ENCODE results near the gene GRAMD2B. TPM values are rescaled to one million over a fixed set of nuclear protein-coding genes. Genes with fewer than 3 reads are reported as not detected.
"Not testable (repeated sequence)": the region's sequence is repeated elsewhere in the genome, so short reads cannot be mapped to it uniquely, and the experiment has no call there.

Gene GRAMD2B
- total and polyA plus RNA-seq, 2 experiments from 2014 or later: 18.9 to 32.5 TPM

- Histone ChIP-seq H3K4me3 (no peak overlapping the region), H3K4me2 (no peak overlapping the region), H3K4me1 (ENCODE audit: insufficient read depth) (no peaks in the 10 kb centered on the region), H3K27me3 (no peaks in the 10 kb centered on the region), H4K20me1 (ENCODE audit: insufficient read depth, poor library complexity, severe bottlenecking) (no peaks in the 10 kb centered on the region), H3K27ac (no peak overlapping the region), H3K9me3 (ENCODE audit: low read depth) (no peaks in the 10 kb centered on the region), H3K36me3 (replicated peaks; ENCODE audit: insufficient read depth, low read depth) (no peaks in the 10 kb centered on the region), H3K9me2 (replicated peaks; ENCODE audit: insufficient read depth) (no peaks in the 10 kb centered on the region), H3K79me2 (peaks cover 5% of the 10 kb centered on the region), H2AFZ (no peak overlapping the region)
- TF ChIP-seq CTCF (IDR thresholded peaks at IDR 0.05; ENCODE audit: poor library complexity) (no peak), EZH2phosphoT487 (IDR thresholded peaks at IDR 0.05; ENCODE audit: low read depth, severe bottlenecking, unreplicated experiment) (no peak), EZH2 (IDR thresholded peaks at IDR 0.05; ENCODE audit: borderline replicate concordance) (no peak)
- 84% methylated on average over 2 of the region's 2 CpGs for WGBS (ENCODE audit: low lambda C conversion rate, missing lambda C conversion rate)
- DNase-seq (ENCODE audit: low spot score): no peak
Measured at GRCh38 chr5:126435714-126436113, 12.5 kb downstream of the GRAMD2B start.

DNA sequence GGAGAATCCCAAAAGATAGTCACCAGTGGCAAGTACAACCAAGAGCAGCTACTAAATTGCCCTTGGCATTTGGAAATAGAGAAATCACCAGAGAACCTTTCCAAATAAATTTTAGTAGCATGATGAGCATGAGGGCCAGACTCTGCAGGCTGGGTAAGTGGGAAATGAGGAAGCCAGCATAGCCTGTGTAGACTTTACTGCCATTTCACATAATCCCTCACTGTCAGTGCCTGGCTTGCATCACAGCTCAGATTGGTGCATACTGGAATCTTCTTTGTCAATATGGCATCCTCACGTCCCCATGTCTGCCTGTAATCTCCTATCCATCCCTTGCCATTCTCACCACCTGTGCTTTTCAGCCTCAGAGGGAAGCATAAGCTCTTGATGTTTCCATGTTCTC, 14.5 kb downstream of the GRAMD2B start:
- WGBS (ENCODE audit: low lambda C conversion rate, missing lambda C conversion rate): 50% methylated on average over 1 of the region's 1 CpG
- no peak overlapping the region for H3K27ac ChIP-seq
- no peaks in the 10 kb centered on the region for H3K36me3 ChIP-seq (replicated peaks; ENCODE audit: insufficient read depth, low read depth)
- peaks cover 7% of the 10 kb centered on the region for H3K79me2 ChIP-seq
- H3K9me3 ChIP-seq (ENCODE audit: low read depth): no peaks in the 10 kb centered on the region
- H3K4me1 ChIP-seq (ENCODE audit: insufficient read depth): no peaks in the 10 kb centered on the region
- no peaks in the 10 kb centered on the region for H3K9me2 ChIP-seq (replicated peaks; ENCODE audit: insufficient read depth)
- no peak overlapping the region for H3K4me2 ChIP-seq
- H3K4me3 ChIP-seq: no peak overlapping the region
- no peak overlapping the region for H2AFZ ChIP-seq
- no peaks in the 10 kb centered on the region for H4K20me1 ChIP-seq (ENCODE audit: insufficient read depth, poor library complexity, severe bottlenecking)
- TF ChIP-seq EZH2 (IDR thresholded peaks at IDR 0.05; ENCODE audit: borderline replicate concordance) (no peak), CTCF (IDR thresholded peaks at IDR 0.05; ENCODE audit: poor library complexity) (no peak), EZH2phosphoT487 (IDR thresholded peaks at IDR 0.05; ENCODE audit: low read depth, severe bottlenecking, unreplicated experiment) (no peak)
- no peaks in the 10 kb centered on the region for H3K27me3 ChIP-seq
- DNase-seq (ENCODE audit: low spot score): no peak

DNA sequence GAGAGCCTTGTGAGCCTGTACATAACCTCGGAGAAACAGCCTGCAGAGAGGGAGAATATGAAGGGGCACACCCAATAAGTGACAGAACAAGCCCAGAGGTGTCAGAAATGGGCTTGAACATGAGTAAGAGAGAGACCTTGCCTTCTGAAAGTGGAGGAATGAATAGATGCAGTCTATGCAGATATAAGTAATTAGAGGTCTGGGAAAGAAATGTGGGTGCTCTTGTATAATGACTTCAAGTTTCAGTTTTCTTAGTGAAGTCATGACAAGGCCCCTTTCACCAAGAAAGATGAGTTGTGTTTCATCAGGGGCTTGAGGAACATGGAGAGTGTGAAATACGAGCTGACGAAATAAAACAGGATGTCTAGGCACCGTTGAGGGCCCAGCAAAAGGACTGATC, 15.1 kb downstream of the GRAMD2B start:
- Histone ChIP-seq H3K36me3 (replicated peaks; ENCODE audit: insufficient read depth, low read depth) (no peaks in the 10 kb centered on the region), H3K27ac (no peak overlapping the region), H3K27me3 (no peaks in the 10 kb centered on the region), H3K9me2 (replicated peaks; ENCODE audit: insufficient read depth) (no peaks in the 10 kb centered on the region), H4K20me1 (ENCODE audit: insufficient read depth, poor library complexity, severe bottlenecking) (no peaks in the 10 kb centered on the region), H3K4me3 (no peak overlapping the region), H2AFZ (no peak overlapping the region), H3K4me1 (ENCODE audit: insufficient read depth) (no peaks in the 10 kb centered on the region), H3K9me3 (ENCODE audit: low read depth) (no peaks in the 10 kb centered on the region), H3K79me2 (peaks cover 11% of the 10 kb centered on the region), H3K4me2 (no peak overlapping the region)
- 87% methylated on average over 4 of the region's 4 CpGs for WGBS (ENCODE audit: low lambda C conversion rate, missing lambda C conversion rate)
- TF ChIP-seq EZH2 (IDR thresholded peaks at IDR 0.05; ENCODE audit: borderline replicate concordance): no peak
- TF ChIP-seq CTCF (IDR thresholded peaks at IDR 0.05; ENCODE audit: poor library complexity): no peak
- TF ChIP-seq EZH2phosphoT487 (IDR thresholded peaks at IDR 0.05; ENCODE audit: low read depth, severe bottlenecking, unreplicated experiment): no peak
- no peak for DNase-seq (ENCODE audit: low spot score)

GRCh38 chr5:126438868-126439267, 15.7 kb downstream of the GRAMD2B start:
- no peaks in the 10 kb centered on the region for H3K27me3 ChIP-seq

DNA sequence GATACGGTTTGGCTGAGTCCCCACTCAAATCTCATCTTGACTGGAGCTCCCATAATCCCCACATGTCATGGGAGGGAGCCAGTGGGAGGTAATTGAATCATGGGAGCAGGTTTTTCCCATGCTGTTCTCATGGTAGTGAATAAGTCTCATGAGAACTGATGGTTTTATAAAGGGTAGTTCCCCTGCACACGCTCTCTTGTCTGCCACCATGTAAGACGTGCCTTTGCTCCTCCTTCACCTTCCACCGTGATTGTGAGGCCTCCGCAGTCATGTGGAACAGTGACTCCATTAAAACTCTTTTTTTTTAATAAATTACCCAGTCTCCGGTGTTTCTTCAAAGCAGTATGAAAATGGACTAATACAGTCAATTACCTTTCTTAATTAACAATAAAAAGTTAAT, 16.5 kb downstream of the GRAMD2B start:
- not testable (repeated sequence) for H3K9me3 ChIP-seq (ENCODE audit: low read depth); H3K4me3 ChIP-seq; H3K9me2 ChIP-seq (replicated peaks; ENCODE audit: insufficient read depth); H3K36me3 ChIP-seq (replicated peaks; ENCODE audit: insufficient read depth, low read depth); DNase-seq (ENCODE audit: low spot score); H3K27ac ChIP-seq; H3K4me2 ChIP-seq; H2AFZ ChIP-seq; H3K27me3 ChIP-seq; H4K20me1 ChIP-seq (ENCODE audit: insufficient read depth, poor library complexity, severe bottlenecking); H3K4me1 ChIP-seq (ENCODE audit: insufficient read depth)
- peaks cover 12% of the 10 kb centered on the region for H3K79me2 ChIP-seq
- WGBS (ENCODE audit: low lambda C conversion rate, missing lambda C conversion rate): 98% methylated on average over 6 of the region's 6 CpGs

More at GRCh38 chr5:126438868-126439267, 15.7 kb downstream of the GRAMD2B start:
- Histone ChIP-seq H3K27ac (no peak overlapping the region), H3K9me2 (replicated peaks; ENCODE audit: insufficient read depth) (no peaks in the 10 kb centered on the region), H3K4me3 (no peak overlapping the region), H4K20me1 (ENCODE audit: insufficient read depth, poor library complexity, severe bottlenecking) (no peaks in the 10 kb centered on the region), H3K4me1 (ENCODE audit: insufficient read depth) (no peaks in the 10 kb centered on the region), H3K36me3 (replicated peaks; ENCODE audit: insufficient read depth, low read depth) (no peaks in the 10 kb centered on the region), H3K4me2 (no peak overlapping the region), H2AFZ (no peak overlapping the region), H3K9me3 (ENCODE audit: low read depth) (no peaks in the 10 kb centered on the region), H3K79me2 (peaks cover 11% of the 10 kb centered on the region)
- 79% methylated on average over 3 of the region's 3 CpGs for whole genome bisulfite sequencing (ENCODE audit: low lambda C conversion rate, missing lambda C conversion rate)
- no peak for TF ChIP-seq EZH2 (IDR thresholded peaks at IDR 0.05; ENCODE audit: borderline replicate concordance)
- TF ChIP-seq EZH2phosphoT487 (IDR thresholded peaks at IDR 0.05; ENCODE audit: low read depth, severe bottlenecking, unreplicated experiment): no peak
- TF ChIP-seq CTCF (IDR thresholded peaks at IDR 0.05; ENCODE audit: poor library complexity): no peak
- no peak for DNase-seq (ENCODE audit: low spot score)
